Measurements from ENCODE around the gene CEP85L.

- TF ChIP-seq CTCF (IDR thresholded peaks at IDR 0.05; ENCODE audit: insufficient read depth, low read length, poor library complexity, severe bottlenecking) = no peak
- no peak for TF ChIP-seq EZH2phosphoT487 (conservative IDR thresholded peaks at IDR 0.05; ENCODE audit: low read length)
Observed at GRCh38 chr6:118535176-118535844, 116.1 kb downstream of the CEP85L start.
